Kidney (tissue), 14 donors: Measurements from ENCODE around the gene CLCNKB. TPM values are rescaled to one million over a fixed set of nuclear protein-coding genes. Genes with fewer than 3 reads are reported as not detected.
"Not testable (repeated sequence)": the region's sequence is repeated elsewhere in the genome, so short reads cannot be mapped to it uniquely, and the experiment has no call there.

Source experiments
- DNase-seq, 5 donors: peaks; one replicate each; pipeline ENCODE4 v3.0.0-alpha.2; 2013 to 2020
- FAIRE-seq: peaks from 2 replicates; lab custom pipeline; 2012; peaks lifted over from hg19 to GRCh38; lab: Jason Lieb, UNC
- H3K27ac ChIP-seq, 2 donors: one replicate each; pipeline ENCODE4 v1.7.0; 2013; ENCODE audit warnings: low read depth in 2 of 2, low read length in 2 of 2, inconsistent platforms in 1 of 2
- H3K27me3 ChIP-seq: one replicate; pipeline ENCODE4 v1.7.1; 2013; ENCODE audit warnings: low read length, inconsistent platforms; ENCODE audit not compliant: control insufficient read depth, insufficient read depth
- H3K36me3 ChIP-seq, 3 donors: one replicate each; pipeline versions ENCODE4 v1.7.0 to v1.7.1; 2013; ENCODE audit warnings: low read length in 3 of 3, control low read depth in 1 of 3, inconsistent platforms in 1 of 3; ENCODE audit not compliant: insufficient read depth in 3 of 3, control insufficient read depth in 2 of 3
- H3K4me1 ChIP-seq, 3 donors: one replicate each; pipeline versions ENCODE4 v1.7.0 to v1.7.1; 2013; ENCODE audit warnings: low read length in 3 of 3, inconsistent platforms in 1 of 3, low read depth in 1 of 3; ENCODE audit not compliant: control insufficient read depth in 2 of 3, insufficient read depth in 2 of 3
- H3K4me3 ChIP-seq, 3 donors: one replicate each; pipeline versions ENCODE4 v1.7.0 to v1.8.1; 2013; ENCODE audit warnings: low read length in 3 of 3, control low read depth in 1 of 3, inconsistent platforms in 1 of 3
- H3K9ac ChIP-seq, 3 donors: one replicate each; pipeline versions ENCODE4 v1.7.0 to v1.7.1; 2013; ENCODE audit warnings: low read length in 3 of 3, control low read depth in 1 of 3, inconsistent platforms in 1 of 3
- H3K9me3 ChIP-seq, 3 donors: one replicate each; pipeline versions ENCODE4 v1.7.0 to v1.7.1; 2013; ENCODE audit warnings: low read length in 3 of 3, control low read depth in 1 of 3, inconsistent platforms in 1 of 3; ENCODE audit not compliant: control insufficient read depth in 2 of 3, insufficient read depth in 1 of 3
- intact Hi-C: fragments of 100-400 bp; cut with DNase I; formaldehyde crosslinking; loops from one replicate; pipeline ENCODE4 v1.11.1; 2022
- polyA plus RNA-seq: library from polyadenylated mRNA; stranded (reverse); fragments of 350-450 nt; fragmentation: Illumina TruSeq; extraction: RNeasy Lipid Tissue Mini Kit (QIAGEN cat#74804); gene quantifications from one replicate; pipeline ENCODE4 v1.2.3, GENCODE V29; 2014; ENCODE audit warnings: low read depth, low replicate concordance; ENCODE audit not compliant: insufficient read depth
- total RNA-seq: library from RNA; stranded (reverse); fragmentation: NEBNext Ultra II Directional; extraction: Animal tissue kit (Norgen Biotek cat#: 25700); gene quantifications from one replicate; pipeline ENCODE4 v1.2.1, GENCODE V29; 2021
- TF ChIP-seq, protein P1 (sequence below): IDR thresholded peaks from 3 replicates; pipeline ENCODE4 v1.5.1; 2012; ENCODE audit warnings: mild to moderate bottlenecking, moderate library complexity, borderline replicate concordance; ENCODE audit not compliant: insufficient read depth; ENCODE audit errors: extremely low read depth
- donor health status: control.
- donor health status: control.
- donor health status: control.
- donor health status: control.
- donor health status: control.
- donor health status: DM: yes; HTN: yes; CAD: no.
- donor health status: Normal renal cell carcinoma (clear cell type).

Gene CLCNKB
- total and polyA plus RNA-seq, 2 donors from 2014 or later: 60.6 to 519 TPM

DNA sequence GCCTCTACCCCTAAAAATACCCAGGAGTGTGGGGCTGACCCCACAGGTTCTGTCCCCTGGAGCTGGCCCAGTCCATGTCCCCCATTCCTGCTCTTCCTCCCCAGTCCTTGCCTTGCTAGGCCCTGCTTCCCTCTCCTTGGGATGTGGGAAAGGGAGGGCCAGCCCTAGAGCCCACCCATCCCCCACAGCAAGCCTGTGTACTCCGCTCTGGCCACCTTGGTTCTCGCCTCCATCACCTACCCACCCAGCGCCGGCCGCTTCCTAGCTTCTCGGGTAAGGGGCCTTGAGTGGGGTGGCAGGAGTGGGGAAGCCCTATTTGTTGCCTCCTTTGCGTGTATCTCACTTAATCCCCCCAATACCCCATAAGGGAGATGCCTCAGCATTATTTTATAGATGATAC, 6.7 kb downstream of the CLCNKB start:
- no peak overlapping the region for H3K4me3 ChIP-seq
- TF ChIP-seq, protein P1, sequence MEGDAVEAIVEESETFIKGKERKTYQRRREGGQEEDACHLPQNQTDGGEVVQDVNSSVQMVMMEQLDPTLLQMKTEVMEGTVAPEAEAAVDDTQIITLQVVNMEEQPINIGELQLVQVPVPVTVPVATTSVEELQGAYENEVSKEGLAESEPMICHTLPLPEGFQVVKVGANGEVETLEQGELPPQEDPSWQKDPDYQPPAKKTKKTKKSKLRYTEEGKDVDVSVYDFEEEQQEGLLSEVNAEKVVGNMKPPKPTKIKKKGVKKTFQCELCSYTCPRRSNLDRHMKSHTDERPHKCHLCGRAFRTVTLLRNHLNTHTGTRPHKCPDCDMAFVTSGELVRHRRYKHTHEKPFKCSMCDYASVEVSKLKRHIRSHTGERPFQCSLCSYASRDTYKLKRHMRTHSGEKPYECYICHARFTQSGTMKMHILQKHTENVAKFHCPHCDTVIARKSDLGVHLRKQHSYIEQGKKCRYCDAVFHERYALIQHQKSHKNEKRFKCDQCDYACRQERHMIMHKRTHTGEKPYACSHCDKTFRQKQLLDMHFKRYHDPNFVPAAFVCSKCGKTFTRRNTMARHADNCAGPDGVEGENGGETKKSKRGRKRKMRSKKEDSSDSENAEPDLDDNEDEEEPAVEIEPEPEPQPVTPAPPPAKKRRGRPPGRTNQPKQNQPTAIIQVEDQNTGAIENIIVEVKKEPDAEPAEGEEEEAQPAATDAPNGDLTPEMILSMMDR: no peak
- intact Hi-C loops: loop anchor here (10.0 kb wide), 1 partner anchor 46 kb away; the partner anchor contains the start of gene SRARP
- H3K36me3 ChIP-seq: peaks cover 0 to 6% (median 0%) of the 10 kb centered on the region in 3 donors
- FAIRE-seq (no peak), DNase-seq (no peak)
- H3K27me3 ChIP-seq: no peaks in the 10 kb centered on the region
- peaks cover 0 to 2% (median 0%) of the 10 kb centered on the region in 3 donors for H3K4me1 ChIP-seq
- no peaks in the 10 kb centered on the region for H3K9me3 ChIP-seq
- H3K9ac ChIP-seq: no peak overlapping the region
- H3K27ac ChIP-seq: no peak overlapping the region

DNA sequence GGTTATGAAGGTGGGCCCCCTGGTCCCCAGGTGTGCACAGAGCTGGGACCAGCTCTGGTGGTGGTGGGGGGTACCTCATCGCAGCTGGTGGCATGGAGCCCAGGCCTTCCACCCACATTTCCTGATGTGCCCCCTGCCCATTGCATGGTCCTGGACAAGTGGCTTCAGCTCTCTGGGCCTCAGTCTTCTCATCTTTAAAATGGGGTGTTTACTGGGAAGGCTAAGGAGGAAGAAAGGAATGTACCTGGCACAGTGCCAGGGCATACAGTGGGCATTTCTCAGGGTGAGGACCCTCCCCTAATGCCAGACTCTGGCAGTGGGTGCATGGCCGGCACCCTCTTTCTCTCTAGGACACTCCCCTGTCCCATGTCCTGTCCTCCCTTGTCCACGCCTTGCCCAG, 7.5 kb downstream of the CLCNKB start:
- H3K27me3 ChIP-seq: no peaks in the 10 kb centered on the region
- FAIRE-seq (no peak), DNase-seq (no peak)
- H3K9me3 ChIP-seq: no peaks in the 10 kb centered on the region
- intact Hi-C loops: loop anchor here (10.0 kb wide), 1 partner anchor 46 kb away; the partner anchor contains the start of gene SRARP
- H3K9ac ChIP-seq: peak overlapping the region in 1 of 3 donors; percentile 0
- peaks cover 0 to 3% (median 0%) of the 10 kb centered on the region in 3 donors for H3K4me1 ChIP-seq
- TF ChIP-seq, protein P1: no peak
- no peak overlapping the region for H3K27ac ChIP-seq
- H3K36me3 ChIP-seq: peaks cover 0 to 6% (median 0%) of the 10 kb centered on the region in 3 donors
- no peak overlapping the region for H3K4me3 ChIP-seq

DNA sequence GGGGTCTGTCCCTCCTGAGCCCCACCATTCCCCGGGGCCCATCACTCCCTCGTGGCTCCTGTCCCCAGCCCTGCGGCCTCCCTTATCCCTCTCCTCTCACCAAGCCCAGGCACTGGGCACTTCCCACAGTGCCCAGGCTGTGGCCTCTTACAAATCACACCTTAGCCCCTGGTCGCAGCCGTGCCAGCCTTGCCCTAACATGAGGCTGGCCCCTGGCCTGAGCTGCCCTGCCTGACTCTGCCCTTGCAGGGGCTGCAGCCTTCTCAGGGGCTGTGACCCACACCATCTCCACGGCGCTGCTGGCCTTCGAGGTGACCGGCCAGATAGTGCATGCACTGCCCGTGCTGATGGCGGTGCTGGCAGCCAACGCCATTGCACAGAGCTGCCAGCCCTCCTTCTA, 8.4 kb downstream of the CLCNKB start:
- not testable (repeated sequence) for DNase-seq, H3K27ac ChIP-seq, H3K9ac ChIP-seq, H3K9me3 ChIP-seq, H3K4me1 ChIP-seq, FAIRE-seq, H3K4me3 ChIP-seq, H3K36me3 ChIP-seq, H3K27me3 ChIP-seq
- intact Hi-C loops: loop anchor here (10.0 kb wide), 1 partner anchor 47 kb away; the partner anchor contains the start of gene SRARP

DNA sequence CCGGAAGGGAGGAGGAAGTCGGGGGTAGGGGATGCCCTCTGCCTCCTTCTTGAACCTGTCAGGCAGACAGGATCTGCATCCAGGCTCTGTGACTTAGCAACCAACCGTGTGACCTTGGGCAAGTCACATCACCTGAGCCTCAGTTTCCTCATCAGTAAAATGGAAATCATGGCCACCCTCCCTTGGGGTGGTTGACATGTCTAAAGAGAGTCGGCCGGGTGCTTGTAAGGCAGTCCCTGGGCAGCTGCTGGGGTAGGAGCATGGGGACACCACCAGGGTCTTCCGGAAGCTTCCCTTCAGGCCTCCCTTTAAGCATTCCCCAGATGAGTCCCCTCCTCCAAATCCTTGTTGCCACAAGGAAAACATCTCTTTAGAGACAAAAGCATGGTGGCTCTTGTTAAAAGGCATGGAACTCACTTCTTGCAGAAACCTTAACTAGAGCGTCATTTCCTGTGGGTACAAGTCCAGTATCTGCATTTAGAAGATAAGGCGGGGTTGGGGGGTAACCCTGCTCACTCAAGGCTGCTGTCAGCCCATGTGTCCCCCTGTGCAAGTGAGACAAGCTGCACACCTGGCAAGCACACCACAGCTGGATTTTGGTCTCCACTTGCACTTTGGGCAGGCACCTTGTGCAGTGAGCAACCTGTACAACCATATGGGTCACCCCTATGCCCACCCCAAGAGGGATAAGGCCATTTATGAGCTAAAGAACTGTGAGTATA, 10.4 kb downstream of the CLCNKB start:
- Histone ChIP-seq H3K36me3 (peaks cover 0 to 6% (median 0%) of the 10 kb centered on the region in 3 donors), H3K27me3 (no peaks in the 10 kb centered on the region), H3K4me3 (no peak overlapping the region), H3K4me1 (peaks cover 0 to 3% (median 0%) of the 10 kb centered on the region in 3 donors), H3K9me3 (no peaks in the 10 kb centered on the region), H3K9ac (no peak overlapping the region), H3K27ac (peak overlapping the region in 1 of 2 donors; percentile 37)
- intact Hi-C loops: loop anchor here (10.0 kb wide), 1 partner anchor 49 kb away; the partner anchor contains the start of gene SRARP
- no peak for FAIRE-seq
- TF ChIP-seq, protein P1: no peak
- DNase-seq: no peak
